ENCODE data around the gene MICAL1.

DNA sequence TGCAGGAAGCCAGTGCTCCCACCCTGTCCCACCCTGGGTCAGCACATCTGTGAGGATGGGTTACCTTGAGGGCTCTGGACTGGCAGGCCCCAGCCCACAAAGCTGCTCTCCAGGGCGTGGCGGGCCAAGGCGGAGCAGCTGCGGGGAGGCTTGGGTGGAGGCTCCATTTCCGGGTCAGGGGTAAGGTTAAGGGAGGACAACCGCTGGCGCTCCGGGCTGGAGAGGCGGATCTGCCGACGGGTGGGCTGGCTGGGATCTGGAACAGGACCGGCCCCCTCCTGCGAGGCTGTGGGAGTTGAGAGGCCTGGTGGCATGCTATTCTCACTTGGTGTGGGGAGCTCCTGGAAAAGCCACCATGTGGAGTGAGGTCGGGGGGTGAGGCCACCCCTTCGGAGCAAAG, 9.5 kb downstream of the MICAL1 start:
- TF ChIP-seq, protein P1, sequence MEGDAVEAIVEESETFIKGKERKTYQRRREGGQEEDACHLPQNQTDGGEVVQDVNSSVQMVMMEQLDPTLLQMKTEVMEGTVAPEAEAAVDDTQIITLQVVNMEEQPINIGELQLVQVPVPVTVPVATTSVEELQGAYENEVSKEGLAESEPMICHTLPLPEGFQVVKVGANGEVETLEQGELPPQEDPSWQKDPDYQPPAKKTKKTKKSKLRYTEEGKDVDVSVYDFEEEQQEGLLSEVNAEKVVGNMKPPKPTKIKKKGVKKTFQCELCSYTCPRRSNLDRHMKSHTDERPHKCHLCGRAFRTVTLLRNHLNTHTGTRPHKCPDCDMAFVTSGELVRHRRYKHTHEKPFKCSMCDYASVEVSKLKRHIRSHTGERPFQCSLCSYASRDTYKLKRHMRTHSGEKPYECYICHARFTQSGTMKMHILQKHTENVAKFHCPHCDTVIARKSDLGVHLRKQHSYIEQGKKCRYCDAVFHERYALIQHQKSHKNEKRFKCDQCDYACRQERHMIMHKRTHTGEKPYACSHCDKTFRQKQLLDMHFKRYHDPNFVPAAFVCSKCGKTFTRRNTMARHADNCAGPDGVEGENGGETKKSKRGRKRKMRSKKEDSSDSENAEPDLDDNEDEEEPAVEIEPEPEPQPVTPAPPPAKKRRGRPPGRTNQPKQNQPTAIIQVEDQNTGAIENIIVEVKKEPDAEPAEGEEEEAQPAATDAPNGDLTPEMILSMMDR (IDR thresholded peaks at IDR 0.05): no peak
- TF ChIP-seq POLR2AphosphoS5 (IDR thresholded peaks at IDR 0.05) (no peak), POLR2A (IDR thresholded peaks at IDR 0.05) (no peak)
